K562 (cell line): ENCODE data around the gene TMEM43. TPM values are rescaled to one million over a fixed set of nuclear protein-coding genes. Genes with fewer than 3 reads are reported as not detected.

Experiments
- ARID1B ChIP-seq: fragments of 450-650 bp; IDR thresholded peaks from 2 replicates; pipeline ENCODE4 v1.6.1; 2016; ENCODE audit warnings: antibody characterized with exemption, mild to moderate bottlenecking, inconsistent platforms
- CC2D1A ChIP-seq: fragments of 450-650 bp; IDR thresholded peaks from 2 replicates; pipeline ENCODE4 v1.6.1; 2017; ENCODE audit warnings: mild to moderate bottlenecking
- CEBPB ChIP-seq: fragments of 450-650 bp; IDR thresholded peaks from 2 replicates; pipeline ENCODE4 v1.6.1; 2016; ENCODE audit warnings: missing genetic modification characterization, missing compliant biosample characterization
- CSDE1 ChIP-seq, 2 experiments: fragments of 450-650 bp; IDR thresholded peaks; 2 replicates each; pipeline ENCODE4 v1.6.1; 2016; ENCODE audit warnings: mild to moderate bottlenecking in 1 of 2
- ETV6 ChIP-seq, 3 experiments: fragments of 150-350 bp in 1 of 3; sonication (generic) in 1 of 3; formaldehyde crosslinking in 1 of 3; IDR thresholded peaks; 2 replicates each; pipeline versions ENCODE4 v1.6.1 to v1.8.0; 2014 to 2022; ENCODE audit warnings: borderline replicate concordance in 2 of 3, low read depth in 2 of 3, antibody characterized with exemption in 1 of 3, low read length in 1 of 3, mild to moderate bottlenecking in 1 of 3, missing genetic modification reagents in 1 of 3
- ILK ChIP-seq: fragments of 450-650 bp; IDR thresholded peaks from 2 replicates; pipeline ENCODE4 v1.6.1; 2016; ENCODE audit warnings: missing genetic modification characterization, low read depth, mild to moderate bottlenecking, missing compliant biosample characterization, moderate library complexity, borderline replicate concordance
- KLF6 ChIP-seq: fragments of 250-450 bp; sonication (Bioruptor Pico); IDR thresholded peaks from 2 replicates; pipeline ENCODE4 v1.4.0; 2020; ENCODE audit warnings: mild to moderate bottlenecking, moderate library complexity, borderline replicate concordance
- LARP7 ChIP-seq: fragments of 450-650 bp; IDR thresholded peaks from 2 replicates; pipeline ENCODE4 v1.6.1; 2016
- LCOR ChIP-seq: sonication (generic); formaldehyde crosslinking; IDR thresholded peaks from 2 replicates; pipeline ENCODE4 v1.8.0; 2022; ENCODE audit warnings: mild to moderate bottlenecking, missing genetic modification reagents
- MAFG ChIP-seq: fragments of 450-650 bp; conservative IDR thresholded peaks from 2 replicates; pipeline ENCODE4 v1.6.1; 2016; ENCODE audit warnings: missing genetic modification characterization, missing compliant biosample characterization
- MCM2 ChIP-seq: fragments of 450-650 bp; IDR thresholded peaks from 2 replicates; pipeline ENCODE4 v1.6.1; 2017; ENCODE audit warnings: low read depth, mild to moderate bottlenecking
- MTA1 ChIP-seq: fragments of 450-650 bp; IDR thresholded peaks from 2 replicates; pipeline ENCODE4 v1.6.1; 2017; ENCODE audit warnings: borderline replicate concordance
- NELFE ChIP-seq: IDR thresholded peaks from 2 replicates; pipeline ENCODE4 v1.6.1; 2011; ENCODE audit warnings: mild to moderate bottlenecking; ENCODE audit not compliant: insufficient read depth, insufficient read length
- POLR2AphosphoS5 ChIP-seq: IDR thresholded peaks from 2 replicates; pipeline ENCODE4 v1.6.1; 2011; ENCODE audit warnings: mild to moderate bottlenecking, low read depth, low read length, moderate library complexity; ENCODE audit not compliant: control insufficient read depth, insufficient read depth
- PTBP1 ChIP-seq: fragments of 200-400 bp; formaldehyde crosslinking; IDR thresholded peaks from 2 replicates; pipeline ENCODE4 v1.6.1; 2017; ENCODE audit warnings: low read depth, low read length
- RAD21 ChIP-seq, 2 experiments: fragments of 250-450 bp in 1 of 2; fragments of 450-650 bp in 1 of 2; sonication (Bioruptor Pico) in 1 of 2; formaldehyde crosslinking in 1 of 2; IDR thresholded peaks in 1 of 2; conservative IDR thresholded peaks in 1 of 2; 2 replicates each; pipeline versions ENCODE4 v1.4.0 to v1.8.0; 2020 to 2022; ENCODE audit warnings: mild to moderate bottlenecking in 2 of 2, moderate library complexity in 1 of 2
- TCFL5 ChIP-seq: fragments of 250-450 bp; sonication (Bioruptor Pico); conservative IDR thresholded peaks from 2 replicates; pipeline ENCODE4 v1.6.1; 2021; ENCODE audit warnings: mild to moderate bottlenecking, moderate library complexity, matching md5 sums
- TGIF2 ChIP-seq: sonication (generic); formaldehyde crosslinking; IDR thresholded peaks from 2 replicates; pipeline ENCODE4 v1.8.1; 2022; ENCODE audit warnings: mild to moderate bottlenecking, missing genetic modification reagents, moderate library complexity
- ZNF253 ChIP-seq: fragments of 250-450 bp; sonication (Bioruptor Pico); conservative IDR thresholded peaks from 2 replicates; pipeline ENCODE4 v1.6.1; 2021; ENCODE audit warnings: mild to moderate bottlenecking
- ZNF3 ChIP-seq: fragments of 250-450 bp; sonication (Bioruptor Pico); IDR thresholded peaks from 2 replicates; pipeline ENCODE4 v1.5.0; 2021; ENCODE audit warnings: mild to moderate bottlenecking, moderate library complexity
- ZNF347 ChIP-seq: fragments of 450-650 bp; formaldehyde crosslinking; IDR thresholded peaks from 2 replicates; pipeline ENCODE4 v1.4.0; 2020; ENCODE audit warnings: low read depth, mild to moderate bottlenecking, moderate library complexity
- ZNF408 ChIP-seq: fragments of 250-450 bp; sonication (Bioruptor Pico); IDR thresholded peaks from 2 replicates; pipeline ENCODE4 v1.4.0; 2020; ENCODE audit warnings: low read depth, mild to moderate bottlenecking, moderate library complexity
- ZNF583 ChIP-seq: fragments of 250-450 bp; sonication (Bioruptor Pico); IDR thresholded peaks from 2 replicates; pipeline ENCODE4 v1.4.0; 2020
- polyA plus RNA-seq, 8 experiments: library from polyadenylated mRNA; depleted of rRNA in 4 of 8; stranded (reverse) in 5 of 8; unstranded in 3 of 8; fragments of >200 nt; fragmentation: Nextera tagmentation in 2 of 8; fragmentation: Illumina TruSeq in 1 of 8; extraction: Ambion mirVana in 2 of 8; extraction: Trizol in 1 of 8; gene quantifications; 2 replicates each; pipeline versions ENCODE4 v1.2.1 to v1.2.3, GENCODE V29; 2011 to 2014; ENCODE audit warnings: inconsistent platforms in 1 of 8, missing spikeins in 1 of 8
- total RNA-seq, 7 experiments: library from RNA; depleted of rRNA in 6 of 7; stranded (reverse); fragments of >200 nt in 6 of 7; fragmentation: Illumina TruSeq in 2 of 7; extraction: Trizol in 2 of 7; gene quantifications; 2 replicates each; pipeline versions ENCODE4 v1.2.1 to v1.2.3, GENCODE V29; 2011 to 2021; ENCODE audit warnings: low replicate concordance in 1 of 7
- TF ChIP-seq, protein P1 (sequence below): IDR thresholded peaks from 2 replicates; pipeline ENCODE4 v1.6.1; 2011; ENCODE audit warnings: borderline replicate concordance, low read depth, mild to moderate bottlenecking, moderate library complexity, low read length; ENCODE audit not compliant: insufficient read depth, poor library complexity, severe bottlenecking
- TF ChIP-seq, protein P2 (sequence below): conservative IDR thresholded peaks from 2 replicates; pipeline ENCODE4 v1.6.1; 2011; ENCODE audit warnings: low read depth, mild to moderate bottlenecking, low read length; ENCODE audit not compliant: control insufficient read depth
- TF ChIP-seq, protein P3 (sequence below): fragments of 450-650 bp; IDR thresholded peaks from 2 replicates; pipeline ENCODE4 v1.6.1; 2016

The TMEM43 gene
- total and polyA plus RNA-seq, 9 of the 15 experiments (the other 6 are each of a cell fraction or from before 2014, with no cell fraction given): 16.7 to 46.1 (median 35.7) TPM

DNA sequence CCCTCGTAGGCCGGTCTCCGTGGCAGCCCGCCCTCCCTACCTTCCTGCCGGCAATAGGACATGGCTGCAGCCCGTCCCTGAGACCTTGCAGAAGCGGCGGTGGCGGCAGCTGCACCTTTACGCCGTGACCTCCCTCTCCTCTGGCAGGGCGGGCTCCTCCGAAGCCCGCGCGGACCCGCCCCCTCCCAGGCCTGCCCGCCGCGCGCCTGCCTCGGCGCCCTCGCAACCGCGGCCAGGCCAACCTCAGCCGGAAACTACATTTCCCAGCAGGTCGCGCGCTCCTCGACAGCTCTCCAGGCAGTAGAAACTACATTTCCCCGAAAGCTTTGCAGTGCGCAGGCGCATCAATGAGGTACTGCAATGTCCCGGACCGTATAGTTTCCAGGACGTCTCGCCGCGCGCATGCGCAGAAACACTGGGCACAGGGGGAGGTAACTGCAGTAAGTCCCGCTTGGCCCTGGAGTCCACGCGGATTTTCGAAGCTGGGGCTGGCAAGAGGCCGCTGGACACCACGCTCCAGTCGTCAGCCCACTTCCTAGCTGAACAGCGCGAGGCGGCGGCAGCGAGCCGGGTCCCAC lies at the start of gene TMEM43, which contains the start of gene CHCHD4 (continued):
- TF ChIP-seq MCM2 (no peak), NELFE (no peak), ZNF253 (no peak), MTA1 (no peak), ETV6 (IDR thresholded peaks at IDR 0.05; ENCODE audit: borderline replicate concordance in 1 of 2, low read depth in 2 of 2, low read length in 1 of 2) (no peak), ETV6 (CRISPR knock-in tag; IDR thresholded peaks at IDR 0.05; ENCODE audit: borderline replicate concordance) (no peak), LARP7 (no peak), ZNF408 (CRISPR knock-in tag) (no peak), MAFG (tag) (no peak), LCOR (no peak; the same call in 1 of the 2 replicates), ILK (no peak), ZNF347 (CRISPR knock-in tag) (no peak), ZNF3 (CRISPR knock-in tag) (no peak), CSDE1 (IDR thresholded peaks at IDR 0.05) (no peak), CEBPB (tag) (no peak), ZNF583 (CRISPR knock-in tag) (peak; percentile 55; the same call in 1 of the 2 replicates), TGIF2 (no peak), TCFL5 (no peak), PTBP1 (no peak), KLF6 (0 out of 2 replicates have a peak, but pooled peaks have one; percentile 43), RAD21 (CRISPR knock-in tag; conservative IDR thresholded peaks at IDR 0.05 in 1 of 2, IDR thresholded peaks at IDR 0.05 in 1 of 2) (no peak), POLR2AphosphoS5 (no peak; the same call in 1 of the 2 replicates), CC2D1A (no peak), ARID1B (no peak)
- TF ChIP-seq, protein P1, sequence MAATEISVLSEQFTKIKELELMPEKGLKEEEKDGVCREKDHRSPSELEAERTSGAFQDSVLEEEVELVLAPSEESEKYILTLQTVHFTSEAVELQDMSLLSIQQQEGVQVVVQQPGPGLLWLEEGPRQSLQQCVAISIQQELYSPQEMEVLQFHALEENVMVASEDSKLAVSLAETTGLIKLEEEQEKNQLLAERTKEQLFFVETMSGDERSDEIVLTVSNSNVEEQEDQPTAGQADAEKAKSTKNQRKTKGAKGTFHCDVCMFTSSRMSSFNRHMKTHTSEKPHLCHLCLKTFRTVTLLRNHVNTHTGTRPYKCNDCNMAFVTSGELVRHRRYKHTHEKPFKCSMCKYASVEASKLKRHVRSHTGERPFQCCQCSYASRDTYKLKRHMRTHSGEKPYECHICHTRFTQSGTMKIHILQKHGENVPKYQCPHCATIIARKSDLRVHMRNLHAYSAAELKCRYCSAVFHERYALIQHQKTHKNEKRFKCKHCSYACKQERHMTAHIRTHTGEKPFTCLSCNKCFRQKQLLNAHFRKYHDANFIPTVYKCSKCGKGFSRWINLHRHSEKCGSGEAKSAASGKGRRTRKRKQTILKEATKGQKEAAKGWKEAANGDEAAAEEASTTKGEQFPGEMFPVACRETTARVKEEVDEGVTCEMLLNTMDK: no peak
- TF ChIP-seq, protein P2, sequence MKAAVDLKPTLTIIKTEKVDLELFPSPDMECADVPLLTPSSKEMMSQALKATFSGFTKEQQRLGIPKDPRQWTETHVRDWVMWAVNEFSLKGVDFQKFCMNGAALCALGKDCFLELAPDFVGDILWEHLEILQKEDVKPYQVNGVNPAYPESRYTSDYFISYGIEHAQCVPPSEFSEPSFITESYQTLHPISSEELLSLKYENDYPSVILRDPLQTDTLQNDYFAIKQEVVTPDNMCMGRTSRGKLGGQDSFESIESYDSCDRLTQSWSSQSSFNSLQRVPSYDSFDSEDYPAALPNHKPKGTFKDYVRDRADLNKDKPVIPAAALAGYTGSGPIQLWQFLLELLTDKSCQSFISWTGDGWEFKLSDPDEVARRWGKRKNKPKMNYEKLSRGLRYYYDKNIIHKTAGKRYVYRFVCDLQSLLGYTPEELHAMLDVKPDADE: peak; percentile 100
- TF ChIP-seq, protein P3, sequence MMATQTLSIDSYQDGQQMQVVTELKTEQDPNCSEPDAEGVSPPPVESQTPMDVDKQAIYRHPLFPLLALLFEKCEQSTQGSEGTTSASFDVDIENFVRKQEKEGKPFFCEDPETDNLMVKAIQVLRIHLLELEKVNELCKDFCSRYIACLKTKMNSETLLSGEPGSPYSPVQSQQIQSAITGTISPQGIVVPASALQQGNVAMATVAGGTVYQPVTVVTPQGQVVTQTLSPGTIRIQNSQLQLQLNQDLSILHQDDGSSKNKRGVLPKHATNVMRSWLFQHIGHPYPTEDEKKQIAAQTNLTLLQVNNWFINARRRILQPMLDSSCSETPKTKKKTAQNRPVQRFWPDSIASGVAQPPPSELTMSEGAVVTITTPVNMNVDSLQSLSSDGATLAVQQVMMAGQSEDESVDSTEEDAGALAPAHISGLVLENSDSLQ: no peak
